ENCODE measurements around the gene MAML2. TPM values are rescaled to one million over a fixed set of nuclear protein-coding genes. Genes with fewer than 3 reads are reported as not detected.
A peak's percentile ranks its signal among the peaks of the same experiment; 100 is the strongest.

The MAML2 gene
- total RNA-seq, 3 donors from 2014 or later, result 45.6 to 82.8 (median 68.2) TPM

GRCh38 chr11:96116376-96116775, 226.6 kb downstream of the MAML2 start:
- no peaks in the 10 kb centered on the region for H3K36me3 ChIP-seq
- intact Hi-C loops (cut with DNase I; ENCODE audit: low total_unique reads), result loop anchor here (2.0 kb wide), 1 partner anchor 14 kb away; no protein-coding TSS in a partner anchor
- TF ChIP-seq POLR2A (IDR thresholded peaks at IDR 0.05) (no peak), POLR2AphosphoS5 (IDR thresholded peaks at IDR 0.05) (no peak)
- TF ChIP-seq, protein P1, sequence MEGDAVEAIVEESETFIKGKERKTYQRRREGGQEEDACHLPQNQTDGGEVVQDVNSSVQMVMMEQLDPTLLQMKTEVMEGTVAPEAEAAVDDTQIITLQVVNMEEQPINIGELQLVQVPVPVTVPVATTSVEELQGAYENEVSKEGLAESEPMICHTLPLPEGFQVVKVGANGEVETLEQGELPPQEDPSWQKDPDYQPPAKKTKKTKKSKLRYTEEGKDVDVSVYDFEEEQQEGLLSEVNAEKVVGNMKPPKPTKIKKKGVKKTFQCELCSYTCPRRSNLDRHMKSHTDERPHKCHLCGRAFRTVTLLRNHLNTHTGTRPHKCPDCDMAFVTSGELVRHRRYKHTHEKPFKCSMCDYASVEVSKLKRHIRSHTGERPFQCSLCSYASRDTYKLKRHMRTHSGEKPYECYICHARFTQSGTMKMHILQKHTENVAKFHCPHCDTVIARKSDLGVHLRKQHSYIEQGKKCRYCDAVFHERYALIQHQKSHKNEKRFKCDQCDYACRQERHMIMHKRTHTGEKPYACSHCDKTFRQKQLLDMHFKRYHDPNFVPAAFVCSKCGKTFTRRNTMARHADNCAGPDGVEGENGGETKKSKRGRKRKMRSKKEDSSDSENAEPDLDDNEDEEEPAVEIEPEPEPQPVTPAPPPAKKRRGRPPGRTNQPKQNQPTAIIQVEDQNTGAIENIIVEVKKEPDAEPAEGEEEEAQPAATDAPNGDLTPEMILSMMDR (IDR thresholded peaks at IDR 0.05), result no peak
- peak overlapping the region in 1 of 2 donors; percentile 82 for H3K27ac ChIP-seq
- H3K4me3 ChIP-seq, result no peak overlapping the region
- DNase-seq (ENCODE audit: low spot score in 2 of 2), result no peak
- H3K27me3 ChIP-seq, result no peaks in the 10 kb centered on the region
- H3K4me1 ChIP-seq, result peaks cover 0 to 4% of the 10 kb centered on the region in 2 donors
- no peaks in the 10 kb centered on the region for H3K9me3 ChIP-seq

DNA sequence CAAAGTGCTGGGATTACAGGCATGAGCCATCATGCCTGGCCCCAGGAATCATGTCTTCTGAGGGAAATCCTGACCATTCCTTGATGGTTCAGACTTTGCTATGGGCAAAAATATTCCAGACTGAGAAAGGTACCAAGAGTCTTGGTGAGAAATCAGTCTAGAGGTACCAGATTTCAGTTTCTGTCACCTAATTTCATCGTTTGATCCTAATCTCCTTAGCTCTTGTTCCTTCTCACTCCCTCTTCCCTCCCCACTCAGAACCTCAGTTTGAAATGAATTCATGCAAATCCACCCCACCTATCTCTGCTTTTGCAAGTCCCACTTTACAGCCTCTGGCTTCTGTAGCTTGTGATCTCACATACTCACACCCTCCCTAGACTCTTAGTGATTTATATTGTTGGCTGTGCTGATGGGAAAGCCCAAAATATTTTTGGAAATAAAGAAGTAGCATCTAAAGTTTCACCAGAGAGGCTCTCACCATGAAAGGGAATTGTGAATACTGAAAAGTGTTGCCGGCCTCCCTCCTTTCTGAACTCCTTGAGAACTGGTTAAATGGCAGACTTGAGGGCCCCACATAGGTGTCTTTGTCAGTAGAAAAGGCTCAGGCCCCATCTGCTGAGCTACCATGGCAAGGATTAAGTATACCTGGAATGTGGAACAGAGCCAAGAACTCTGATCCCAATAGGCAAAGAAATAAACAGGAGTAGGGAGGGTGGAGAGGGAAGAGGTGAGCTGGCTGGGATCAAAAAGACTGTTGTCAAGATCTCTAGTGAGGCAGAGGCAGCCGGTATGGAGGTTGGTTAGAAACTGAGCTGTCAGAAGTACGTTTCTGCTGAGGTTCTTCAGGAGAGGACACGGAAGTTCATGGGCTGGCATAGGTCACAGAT, 228.6 kb downstream of the MAML2 start:
- TF ChIP-seq POLR2A (IDR thresholded peaks at IDR 0.05) (no peak), POLR2AphosphoS5 (IDR thresholded peaks at IDR 0.05) (no peak)
- TF ChIP-seq, protein P1 (IDR thresholded peaks at IDR 0.05), result no peak
- peak overlapping the region; percentile 82 to 85 for H3K27ac ChIP-seq
- DNase-seq (ENCODE audit: low spot score in 2 of 2), result no peak
- H3K4me3 ChIP-seq, result no peak overlapping the region
- intact Hi-C loops (cut with DNase I; ENCODE audit: low total_unique reads), result no loop called here
- H3K27me3 ChIP-seq, result no peaks in the 10 kb centered on the region
- peaks cover 0 to 4% of the 10 kb centered on the region in 2 donors for H3K4me1 ChIP-seq
- no peaks in the 10 kb centered on the region for H3K36me3 ChIP-seq
- H3K9me3 ChIP-seq, result no peaks in the 10 kb centered on the region

GRCh38 chr11:96113193-96113681, 229.8 kb downstream of the MAML2 start:
- no peak for TF ChIP-seq POLR2A (IDR thresholded peaks at IDR 0.05)
- TF ChIP-seq POLR2AphosphoS5 (IDR thresholded peaks at IDR 0.05), result no peak
- TF ChIP-seq, protein P1 (IDR thresholded peaks at IDR 0.05), result no peak
- Histone ChIP-seq H3K36me3 (no peaks in the 10 kb centered on the region), H3K4me3 (no peak overlapping the region), H3K9me3 (no peaks in the 10 kb centered on the region), H3K27ac (peak overlapping the region; percentile 82 to 87), H3K27me3 (no peaks in the 10 kb centered on the region), H3K4me1 (peaks cover 0 to 4% of the 10 kb centered on the region in 2 donors)
- intact Hi-C loops (cut with DNase I; ENCODE audit: low total_unique reads), result no loop called here
- no peak for DNase-seq (ENCODE audit: low spot score in 2 of 2)

GRCh38 chr11:96112192-96113128, 230.5 kb downstream of the MAML2 start:
- intact Hi-C loops (cut with DNase I; ENCODE audit: low total_unique reads), result no loop called here
- peak overlapping the region; percentile 82 to 87 for H3K27ac ChIP-seq
- no peaks in the 10 kb centered on the region for H3K9me3 ChIP-seq
- no peak for DNase-seq (ENCODE audit: low spot score in 2 of 2)
- TF ChIP-seq, protein P1 (IDR thresholded peaks at IDR 0.05), result no peak
- TF ChIP-seq POLR2A (IDR thresholded peaks at IDR 0.05), result no peak
- TF ChIP-seq POLR2AphosphoS5 (IDR thresholded peaks at IDR 0.05), result no peak
- H3K27me3 ChIP-seq, result no peaks in the 10 kb centered on the region
- no peaks in the 10 kb centered on the region for H3K36me3 ChIP-seq
- no peak overlapping the region for H3K4me3 ChIP-seq
- peaks cover 0 to 4% of the 10 kb centered on the region in 2 donors for H3K4me1 ChIP-seq
